Measurements from ENCODE around the gene ATP2C2. TPM values are rescaled to one million over a fixed set of nuclear protein-coding genes. Genes with fewer than 3 reads are reported as not detected.
"Not testable (repeated sequence)": the region's sequence is repeated elsewhere in the genome, so short reads cannot be mapped to it uniquely, and the experiment has no call there.

ATP2C2 gene
- total RNA-seq, 1 experiment from 2014 or later = 4.0 TPM

DNA sequence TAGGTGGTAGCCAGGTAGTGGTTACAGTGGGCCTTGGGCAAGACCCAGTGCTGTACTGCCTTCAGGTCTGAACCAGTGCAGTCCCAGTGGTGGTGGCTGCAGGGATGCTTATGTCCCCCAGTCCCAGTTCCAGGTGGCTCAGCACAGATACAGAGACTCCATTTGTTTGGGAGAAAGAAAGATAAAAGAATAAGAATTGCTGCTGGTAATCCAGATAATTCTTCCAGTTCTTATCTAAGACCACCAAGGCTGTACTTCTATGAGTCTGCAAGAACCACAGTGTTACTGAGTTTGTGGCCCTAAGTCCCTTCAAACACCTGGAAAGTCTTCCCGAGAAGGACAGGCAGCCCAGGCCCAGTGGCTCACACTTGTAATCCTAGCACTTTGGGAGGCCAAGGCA is 33.9 kb upstream of the ATP2C2 start:
- Histone ChIP-seq H2BK120ac (ENCODE audit: low read depth, low read length, poor library complexity, severe bottlenecking) (no peak overlapping the region), H3K4ac (ENCODE audit: low read depth, low read length) (no peak overlapping the region), H4K91ac (ENCODE audit: insufficient read length, low read depth, low read length) (no peak overlapping the region), H4K5ac (ENCODE audit: insufficient read length, low read depth, low read length) (no peak overlapping the region), H2BK20ac (ENCODE audit: low read depth, low read length, poor library complexity, severe bottlenecking) (no peak overlapping the region), H3K14ac (ENCODE audit: insufficient read depth, low read length) (no peak overlapping the region), H3K18ac (ENCODE audit: insufficient read length, low read depth, low read length) (no peak overlapping the region), H2BK12ac (ENCODE audit: insufficient read length, low read depth, low read length) (no peak overlapping the region), H4K20me1 (ENCODE audit: control insufficient read depth, insufficient read depth, insufficient read length) (no peaks in the 10 kb centered on the region), H3K23me2 (ENCODE audit: insufficient read length, low read depth, low read length, poor library complexity, severe bottlenecking) (no peaks in the 10 kb centered on the region), H3K23ac (ENCODE audit: insufficient read length, low read depth, low read length) (no peak overlapping the region), H3K9me3 (ENCODE audit: control insufficient read depth, low read depth, low read length) (no peaks in the 10 kb centered on the region), H2AK5ac (ENCODE audit: insufficient read length, low read length) (no peak overlapping the region), H2BK15ac (ENCODE audit: low read depth, low read length) (no peak overlapping the region), H3K79me1 (ENCODE audit: insufficient read depth, low read depth, low read length, poor library complexity, severe bottlenecking) (no peaks in the 10 kb centered on the region), H2AFZ (ENCODE audit: low read length) (no peak overlapping the region), H3K4me2 (ENCODE audit: insufficient read depth, insufficient read length, low read length) (no peak overlapping the region), H3K9ac (ENCODE audit: extremely low read depth, insufficient read length, low read length) (no peak overlapping the region), H3K56ac (ENCODE audit: insufficient read length, low read depth, low read length) (no peak overlapping the region), H3K27me3 (ENCODE audit: insufficient read depth, low read length) (no peaks in the 10 kb centered on the region), H3K27ac (ENCODE audit: insufficient read length, low read depth, low read length) (no peak overlapping the region), H3T11ph (ENCODE audit: low read length) (no peak overlapping the region), H4K8ac (replicated peaks; ENCODE audit: insufficient read length, low read depth, low read length) (no peak overlapping the region), H3K79me2 (ENCODE audit: insufficient read depth, low read length) (no peaks in the 10 kb centered on the region), H2BK5ac (ENCODE audit: insufficient read length, low read length) (no peak overlapping the region), H3K4me1 (ENCODE audit: insufficient read depth, low read length) (no peaks in the 10 kb centered on the region)
- Mint-ChIP-seq H3K4me3 (no peak overlapping the region), H3K4me1 (peaks cover 3 to 9% of the 10 kb centered on the region in 2 experiments; a peak in 3 of 4 replicates), H3K36me3 (ENCODE audit: insufficient read depth in 1 of 3, low read depth in 3 of 3) (no peaks in the 10 kb centered on the region; a peak in 2 of 7 replicates), H3K27ac (no peak overlapping the region), H3K9me3 (peaks cover 6 to 8% of the 10 kb centered on the region in 2 experiments; a peak in 3 of 5 replicates), H3K27me3 (ENCODE audit: low read depth) (peaks cover 2% of the 10 kb centered on the region)
- TF ChIP-seq, protein P1, sequence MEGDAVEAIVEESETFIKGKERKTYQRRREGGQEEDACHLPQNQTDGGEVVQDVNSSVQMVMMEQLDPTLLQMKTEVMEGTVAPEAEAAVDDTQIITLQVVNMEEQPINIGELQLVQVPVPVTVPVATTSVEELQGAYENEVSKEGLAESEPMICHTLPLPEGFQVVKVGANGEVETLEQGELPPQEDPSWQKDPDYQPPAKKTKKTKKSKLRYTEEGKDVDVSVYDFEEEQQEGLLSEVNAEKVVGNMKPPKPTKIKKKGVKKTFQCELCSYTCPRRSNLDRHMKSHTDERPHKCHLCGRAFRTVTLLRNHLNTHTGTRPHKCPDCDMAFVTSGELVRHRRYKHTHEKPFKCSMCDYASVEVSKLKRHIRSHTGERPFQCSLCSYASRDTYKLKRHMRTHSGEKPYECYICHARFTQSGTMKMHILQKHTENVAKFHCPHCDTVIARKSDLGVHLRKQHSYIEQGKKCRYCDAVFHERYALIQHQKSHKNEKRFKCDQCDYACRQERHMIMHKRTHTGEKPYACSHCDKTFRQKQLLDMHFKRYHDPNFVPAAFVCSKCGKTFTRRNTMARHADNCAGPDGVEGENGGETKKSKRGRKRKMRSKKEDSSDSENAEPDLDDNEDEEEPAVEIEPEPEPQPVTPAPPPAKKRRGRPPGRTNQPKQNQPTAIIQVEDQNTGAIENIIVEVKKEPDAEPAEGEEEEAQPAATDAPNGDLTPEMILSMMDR (conservative IDR thresholded peaks at IDR 0.05) = no peak
- WGBS (ENCODE audit: extremely low coverage, insufficient read length, low lambda C conversion rate) = no CpG with 5 or more reads among the region's 1 CpG
- no peak for DNase-seq

DNA sequence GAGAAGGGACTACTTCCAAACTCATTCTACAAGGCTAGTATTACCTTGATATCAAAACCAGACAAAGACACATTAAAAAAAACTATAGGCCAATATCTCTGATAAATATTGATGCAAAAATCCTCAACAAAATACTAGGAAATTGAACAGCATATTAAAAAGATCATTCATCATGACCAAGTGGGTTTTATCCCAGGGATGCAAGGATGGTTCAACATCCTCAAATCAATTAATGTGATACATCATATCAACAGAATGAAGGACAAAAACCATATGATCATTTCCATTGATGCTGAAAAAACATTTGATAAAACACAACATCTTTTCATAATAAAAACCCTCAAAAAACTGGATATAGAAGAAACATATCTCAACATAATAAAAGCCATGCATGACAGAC is 31.1 kb upstream of the ATP2C2 start:
- not testable (repeated sequence) for H3K4ac ChIP-seq (ENCODE audit: low read depth, low read length); H3K79me1 ChIP-seq (ENCODE audit: insufficient read depth, low read depth, low read length, poor library complexity, severe bottlenecking); DNase-seq; H2BK120ac ChIP-seq (ENCODE audit: low read depth, low read length, poor library complexity, severe bottlenecking); H2BK5ac ChIP-seq (ENCODE audit: insufficient read length, low read length); H3K27ac ChIP-seq (ENCODE audit: insufficient read length, low read depth, low read length); H2AFZ ChIP-seq (ENCODE audit: low read length); H3K4me1 Mint-ChIP-seq; H3K27ac Mint-ChIP-seq; H4K20me1 ChIP-seq (ENCODE audit: control insufficient read depth, insufficient read depth, insufficient read length); H3K4me1 ChIP-seq (ENCODE audit: insufficient read depth, low read length); H3K56ac ChIP-seq (ENCODE audit: insufficient read length, low read depth, low read length); H3K4me3 Mint-ChIP-seq; H2AK5ac ChIP-seq (ENCODE audit: insufficient read length, low read length); H4K8ac ChIP-seq (replicated peaks; ENCODE audit: insufficient read length, low read depth, low read length); H3K9me3 ChIP-seq (ENCODE audit: control insufficient read depth, low read depth, low read length); H3K36me3 Mint-ChIP-seq (ENCODE audit: insufficient read depth in 1 of 3, low read depth in 3 of 3); H3K27me3 Mint-ChIP-seq (ENCODE audit: low read depth); H3T11ph ChIP-seq (ENCODE audit: low read length); H3K9ac ChIP-seq (ENCODE audit: extremely low read depth, insufficient read length, low read length); H4K5ac ChIP-seq (ENCODE audit: insufficient read length, low read depth, low read length); H4K91ac ChIP-seq (ENCODE audit: insufficient read length, low read depth, low read length); H2BK20ac ChIP-seq (ENCODE audit: low read depth, low read length, poor library complexity, severe bottlenecking); H3K27me3 ChIP-seq (ENCODE audit: insufficient read depth, low read length); H3K9me3 Mint-ChIP-seq; H2BK15ac ChIP-seq (ENCODE audit: low read depth, low read length); H2BK12ac ChIP-seq (ENCODE audit: insufficient read length, low read depth, low read length); H3K79me2 ChIP-seq (ENCODE audit: insufficient read depth, low read length); H3K23me2 ChIP-seq (ENCODE audit: insufficient read length, low read depth, low read length, poor library complexity, severe bottlenecking); H3K23ac ChIP-seq (ENCODE audit: insufficient read length, low read depth, low read length); H3K14ac ChIP-seq (ENCODE audit: insufficient read depth, low read length); H3K4me2 ChIP-seq (ENCODE audit: insufficient read depth, insufficient read length, low read length); H3K18ac ChIP-seq (ENCODE audit: insufficient read length, low read depth, low read length)

All from H9 (cell line).